H1 (cell line): ENCODE measurements around the gene TRIM64. TPM values are rescaled to one million over a fixed set of nuclear protein-coding genes. Genes with fewer than 3 reads are reported as not detected.

Experiments used
- polyA plus RNA-seq, 7 experiments: library from polyadenylated mRNA; depleted of rRNA in 3 of 7; stranded (reverse) in 5 of 7; unstranded in 2 of 7; fragments of >200 nt in 5 of 7; fragments of 200-250 nt in 2 of 7; gene quantifications; 1 replicate in 5 of 7; 2 replicates in 1 of 7; 4 replicates in 1 of 7; pipeline versions ENCODE4 v1.2.1 to v1.2.3, GENCODE V29; 2011 to 2013; ENCODE audit warnings: missing spikeins in 2 of 7, mixed read lengths in 2 of 7
- small RNA-seq: library from polyadenylated mRNA; stranded (forward); fragments of <200 nt; extraction: miRNeasy Mini kit (QIAGEN cat#:217004); gene quantifications from one replicate; pipeline ENCODE3, GENCODE V24; 2013; ENCODE audit not compliant: insufficient read depth
- total RNA-seq: library from RNA; stranded (reverse); fragmentation: NEBNext Ultra II Directional; extraction: Animal tissue kit (Norgen Biotek cat#: 25700); gene quantifications from 2 replicates; pipeline ENCODE4 v1.2.1, GENCODE V29; 2021

The TRIM64 gene
- total and polyA plus RNA-seq, 2 of the 8 experiments (the other 6 are each of a cell fraction or from before 2014, with no cell fraction given) = not detected

Small RNA genes within 50 kb of the gene (small RNA-seq; reads per million reads assigned to genes)
- not detected for gene AP004607.1

Other genes with a start within 250 kb of the TRIM64 start
- gene TRIM49, start 157.5 kb upstream of the TRIM64 start, total RNA-seq = not detected in 2 replicates
- not detected in 2 replicates for gene TRIM49, start 157.5 kb upstream of the TRIM64 start, polyA plus RNA-seq (2011; rRNA removed)
- not detected in 2 replicates for gene TRIM64B, start 87.5 kb upstream of the TRIM64 start, total RNA-seq
- not detected in 2 replicates for gene TRIM64B, start 87.5 kb upstream of the TRIM64 start, polyA plus RNA-seq (2011; rRNA removed)
- gene TRIM49D1, start 43.8 kb upstream of the TRIM64 start, total RNA-seq = not detected in 2 replicates
- gene TRIM49D1, start 43.8 kb upstream of the TRIM64 start, polyA plus RNA-seq (2011; rRNA removed) = not detected in 2 replicates
- not detected in 2 replicates for gene TRIM49D2, start 42.0 kb upstream of the TRIM64 start, total RNA-seq
- not detected in 2 replicates for gene TRIM49D2, start 42.0 kb upstream of the TRIM64 start, polyA plus RNA-seq (2011; rRNA removed)
- gene TRIM49C, start 65.1 kb downstream of the TRIM64 start, total RNA-seq = not detected in 2 replicates
- gene TRIM49C, start 65.1 kb downstream of the TRIM64 start, polyA plus RNA-seq (2011; rRNA removed) = not detected in 2 replicates
- gene UBTFL1, start 119.9 kb downstream of the TRIM64 start, total RNA-seq = not detected in 2 replicates
- gene UBTFL1, start 119.9 kb downstream of the TRIM64 start, polyA plus RNA-seq (2011; rRNA removed) = not detected in 2 replicates
- gene NAALAD2, start 168.6 kb downstream of the TRIM64 start, total RNA-seq = 3.9 and 4.1 TPM in 2 replicates
- gene NAALAD2, start 168.6 kb downstream of the TRIM64 start, polyA plus RNA-seq (2011; rRNA removed) = 2.1 and 2.6 TPM in 2 replicates